Right lung (tissue), 5 donors: ENCODE measurements around the gene NR2F6. TPM values are rescaled to one million over a fixed set of nuclear protein-coding genes. Genes with fewer than 3 reads are reported as not detected.

Experiments
- DNase-seq, 2 donors: peaks; one replicate each; pipeline ENCODE4 v3.0.0-alpha.2; 2013
- polyA plus RNA-seq, 5 donors: library from polyadenylated mRNA; unstranded; fragments of 120-200 nt; gene quantifications; one replicate each; pipeline versions ENCODE4 v1.2.1 to v1.2.3, GENCODE V29; 2013; ENCODE audit warnings: inconsistent platforms in 1 of 5, low replicate concordance in 1 of 5; ENCODE audit not compliant: insufficient read length in 5 of 5, insufficient read depth in 1 of 5

The NR2F6 gene
- polyA plus RNA-seq, 5 donors = 19.8 to 46.6 (median 24.9) TPM

- no peak for DNase-seq
Measured at GRCh38 chr19:17242431-17243208, 3.1 kb downstream of the NR2F6 start.

- no peak for DNase-seq
Measured at GRCh38 chr19:17240826-17241399, 4.8 kb downstream of the NR2F6 start.

- no peak for DNase-seq
Measured at GRCh38 chr19:17240062-17240752, 5.5 kb downstream of the NR2F6 start.

- no peak for DNase-seq
Measured at GRCh38 chr19:17237747-17238706, 7.7 kb downstream of the NR2F6 start.

- no peak for DNase-seq
Measured at GRCh38 chr19:17236811-17237543, 8.7 kb downstream of the NR2F6 start.

- DNase-seq = peak in 1 of 2 donors; percentile 44
Measured at GRCh38 chr19:17235971-17236777, 9.5 kb downstream of the NR2F6 start.

- DNase-seq = peak; percentile 67 to 70
Measured at GRCh38 chr19:17235300-17235970, 10.3 kb downstream of the NR2F6 start.

- DNase-seq = no peak
Measured at GRCh38 chr19:17234911-17235299, 10.8 kb downstream of the NR2F6 start.

GRCh38 chr19:17232258-17232657, 13.5 kb downstream of the NR2F6 start:
- no peak for DNase-seq

GRCh38 chr19:17229890-17230289, 15.8 kb downstream of the NR2F6 start:
- no peak for DNase-seq

- no peak for DNase-seq
Measured at GRCh38 chr19:17227798-17228367, 17.8 kb downstream of the NR2F6 start.

- DNase-seq = peak; percentile 98
Measured at GRCh38 chr19:17226002-17226933, 19.5 kb downstream of the NR2F6 start, which contains the start of gene OCEL1. Gene OCEL1, plus strand, starts transcription at chr19:17226226. Its CDS starts 22 bp downstream, at chr19:17226248.

- no peak for DNase-seq
Measured at GRCh38 chr19:17225053-17225452, 20.7 kb downstream of the NR2F6 start.

- no peak for DNase-seq
Measured at GRCh38 chr19:17220207-17220758, 25.4 kb downstream of the NR2F6 start.

GRCh38 chr19:17219286-17219685, 26.4 kb downstream of the NR2F6 start:
- DNase-seq = no peak

GRCh38 chr19:17216058-17216670, 29.6 kb downstream of the NR2F6 start:
- DNase-seq = no peak
